Measurements from ENCODE around the gene KCNA2.

The KCNA2 gene

DNA sequence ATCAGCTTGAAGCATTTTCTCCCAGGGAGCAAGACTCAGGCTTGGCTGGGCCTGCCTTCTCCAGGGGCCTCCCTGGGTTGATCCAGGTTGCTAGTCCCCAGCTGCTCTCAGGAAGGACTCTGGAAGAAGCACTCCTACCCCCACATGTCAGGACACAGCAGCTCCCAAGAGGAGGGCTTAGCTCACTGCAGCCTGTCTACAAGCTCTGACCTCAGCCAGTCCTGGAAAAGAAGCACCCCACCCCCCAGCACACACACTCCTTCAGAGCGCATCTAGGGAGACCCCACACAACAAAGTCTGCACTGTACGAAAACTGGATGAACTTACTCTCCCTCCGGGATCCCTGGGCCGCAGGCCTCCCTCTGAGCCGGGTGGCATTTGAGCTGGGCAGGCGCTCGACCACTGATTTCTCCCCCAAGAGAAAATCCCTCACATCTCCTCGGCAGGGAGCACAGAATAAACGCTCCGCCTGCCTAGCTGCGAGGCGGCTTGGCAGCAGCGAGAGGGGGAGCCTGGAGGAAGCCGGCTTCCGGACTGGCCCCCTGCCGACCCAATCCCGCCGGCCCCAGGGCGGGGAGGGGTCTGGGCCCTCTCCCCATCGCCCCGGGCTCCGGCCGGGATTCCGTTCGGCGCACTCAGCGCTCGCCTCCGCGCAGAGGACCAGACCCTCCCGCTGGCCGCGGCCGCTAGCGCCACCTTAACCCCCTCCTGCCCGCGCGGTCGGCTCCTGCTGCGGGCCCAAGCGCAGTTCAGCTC, at the start of gene KCNA2:
Gene KCNA2, minus strand, starts transcription at position 458 of the 756 bp plus-strand sequence. CDS start 1,576 bp downstream, outside the sequence.
- DNase-seq, result no peak

GRCh38 chr1:110650609-110651008, 44.5 kb upstream of the KCNA2 start:
- no peak for DNase-seq

DNA sequence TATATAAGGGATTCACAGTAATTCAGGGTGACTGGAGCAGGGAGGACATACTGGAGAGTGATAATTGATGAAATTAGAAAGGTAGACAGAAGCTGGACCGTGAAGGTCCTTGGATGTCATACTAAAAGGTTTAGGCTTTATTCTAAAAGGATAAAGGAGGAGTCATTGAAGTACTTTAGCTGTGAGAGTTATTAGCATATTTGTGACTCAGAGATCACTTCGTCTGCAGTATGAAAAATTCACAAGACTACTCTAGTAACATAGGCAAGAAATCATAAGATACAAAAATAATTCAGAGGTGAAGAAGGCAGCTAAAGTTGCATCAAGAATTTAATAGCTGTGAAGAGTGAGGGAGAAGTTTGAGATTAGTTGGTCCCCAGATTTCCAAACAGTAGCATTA, 42.3 kb upstream of the KCNA2 start:
- DNase-seq, result no peak

DNA sequence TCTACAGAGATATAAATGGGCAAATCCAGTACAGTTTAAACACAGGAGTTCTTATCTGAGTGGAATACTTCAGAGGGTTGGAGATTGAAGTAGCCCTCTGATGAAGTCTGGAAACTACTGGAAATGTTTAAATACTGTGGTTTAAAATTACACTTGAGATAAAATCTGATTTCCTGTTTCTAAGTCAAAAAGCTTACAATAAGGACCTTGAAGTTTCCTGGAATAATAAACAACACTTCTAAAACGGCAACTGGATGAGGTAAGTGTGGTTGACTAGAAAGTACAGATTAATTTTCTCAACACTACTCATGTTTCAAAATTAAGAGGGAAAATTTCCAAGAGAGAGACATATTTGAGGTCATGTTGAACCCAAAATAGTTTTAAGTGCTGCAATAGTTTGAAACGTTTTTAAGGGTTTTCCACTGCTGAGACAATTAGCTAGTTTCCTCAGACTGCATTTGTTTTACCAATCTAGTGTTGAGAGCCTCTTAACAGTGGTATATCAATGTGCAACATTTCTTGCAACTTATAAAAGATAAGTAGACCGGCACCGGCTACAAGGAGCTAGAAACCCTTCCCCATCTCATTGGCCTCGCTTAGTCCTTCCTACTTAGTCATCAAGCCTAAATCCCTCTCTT, 41.2 kb upstream of the KCNA2 start:
- DNase-seq, result peak; percentile 17

DNA sequence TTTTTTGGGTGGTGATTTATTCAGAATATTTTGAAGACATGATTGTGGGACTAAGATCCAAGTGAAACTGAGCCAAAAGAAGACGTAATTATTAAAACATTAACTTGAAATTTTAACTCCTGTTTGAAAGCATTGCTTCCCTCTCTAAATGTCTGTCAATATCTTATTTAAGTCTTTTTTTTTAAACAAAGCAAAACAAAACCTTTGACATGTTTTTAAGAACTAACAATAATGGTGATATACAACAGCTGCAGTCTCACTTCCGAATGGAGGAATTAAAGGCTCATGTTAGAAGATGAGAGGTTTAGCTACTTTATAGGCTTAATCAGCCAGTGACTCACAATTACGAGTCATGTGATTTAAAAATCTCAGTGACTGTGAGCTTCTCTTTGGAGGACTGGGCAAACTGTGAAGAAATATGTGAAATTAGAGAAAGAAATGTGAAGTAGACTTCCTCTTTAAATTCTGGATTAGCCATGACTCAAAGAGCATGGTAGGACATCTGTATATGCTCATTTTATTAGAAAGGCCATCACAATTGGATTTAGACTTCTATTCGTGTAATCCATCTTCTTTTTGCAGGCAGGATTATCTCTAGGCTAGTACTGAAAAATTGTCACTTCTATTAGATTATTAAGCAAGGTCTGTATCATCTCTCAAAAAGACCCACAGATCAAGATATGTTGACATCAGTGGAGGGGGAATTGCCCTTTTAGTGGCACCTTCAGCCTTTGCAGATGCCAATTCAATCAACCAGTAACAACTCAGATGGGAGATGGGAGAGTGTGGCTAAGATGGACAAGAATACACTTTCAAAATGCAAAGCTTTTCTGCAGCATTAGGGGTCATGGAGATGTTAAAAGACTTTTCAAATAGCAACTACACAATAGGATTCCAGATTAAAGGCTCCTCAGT, 39.9 kb upstream of the KCNA2 start:
- DNase-seq, result no peak

- no peak for DNase-seq
Observed at GRCh38 chr1:110645211-110645610, 39.1 kb upstream of the KCNA2 start.

GRCh38 chr1:110643879-110644472, 37.8 kb upstream of the KCNA2 start:
- peak; percentile 38 for DNase-seq

DNA sequence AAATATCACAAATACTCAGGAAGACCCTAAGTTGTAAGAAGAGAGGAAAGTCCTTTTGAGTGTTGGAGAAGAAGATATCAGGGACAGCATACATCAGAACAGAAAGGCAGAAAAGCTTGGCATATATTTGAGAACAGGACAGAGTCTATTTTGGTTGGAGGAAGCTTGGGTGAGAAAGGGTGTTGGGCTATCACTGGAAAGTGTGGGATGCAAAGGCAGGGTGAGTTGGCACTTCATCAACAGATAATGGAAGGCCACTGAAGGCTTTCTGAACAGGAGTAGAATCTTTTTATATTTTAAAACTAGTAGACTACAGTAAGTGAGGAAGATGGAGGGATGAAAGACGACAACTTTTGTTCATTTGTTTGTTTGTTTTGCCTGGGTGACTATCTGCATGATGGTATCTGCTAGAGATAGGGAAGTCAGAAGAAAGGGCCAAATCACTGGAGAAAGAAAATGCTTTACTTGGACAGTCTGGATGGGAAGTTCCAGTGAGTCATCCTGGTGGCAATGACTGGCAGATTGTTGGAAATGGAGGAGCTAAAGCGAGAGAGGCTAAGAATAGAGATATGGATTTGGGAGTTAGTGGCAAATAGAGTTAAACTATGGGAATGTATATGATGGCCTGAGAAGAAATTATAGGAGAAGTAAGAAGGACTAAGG, 33.7 kb upstream of the KCNA2 start:
- no peak for DNase-seq

DNA sequence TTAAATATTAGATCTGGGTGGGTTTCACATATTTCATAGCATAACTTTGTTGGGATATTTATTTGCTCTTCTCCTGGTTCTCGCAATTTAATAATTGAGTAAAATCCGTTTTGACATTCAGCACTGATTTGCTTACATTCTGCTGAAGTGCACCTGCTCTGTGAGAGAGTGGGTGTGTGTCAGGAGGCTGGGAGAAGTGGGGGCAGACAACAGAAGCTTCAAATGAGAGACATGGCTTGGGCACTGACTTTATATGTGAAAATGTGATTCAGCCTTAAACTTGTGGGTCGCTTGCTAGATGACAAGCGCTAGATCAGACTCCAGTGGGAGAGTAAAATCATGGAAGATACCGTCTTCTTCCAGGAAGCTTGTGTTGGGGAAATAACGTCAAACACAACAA, 32.4 kb upstream of the KCNA2 start:
- no peak for DNase-seq

GRCh38 chr1:110638058-110638457, 31.9 kb upstream of the KCNA2 start:
- no peak for DNase-seq

DNA sequence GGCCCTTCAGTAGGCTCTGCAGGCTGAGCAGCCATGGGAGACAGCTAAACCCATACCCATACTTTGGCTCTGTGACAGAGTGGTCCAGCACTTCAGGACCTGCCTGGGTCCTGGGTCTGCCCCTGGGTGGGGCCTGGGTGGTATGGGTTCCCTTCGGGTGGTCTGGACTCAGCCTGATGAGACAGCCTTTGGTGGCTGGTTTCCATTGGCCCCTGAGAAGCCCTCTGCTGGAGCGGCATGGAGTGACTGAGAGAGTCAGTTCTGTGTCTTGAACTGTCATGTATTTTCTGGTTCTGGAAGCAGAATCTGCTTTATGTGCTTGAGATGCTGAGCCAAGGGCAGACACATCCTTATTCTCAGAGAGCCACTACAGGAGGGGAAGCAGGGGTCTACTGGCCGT, 31.3 kb upstream of the KCNA2 start:
- no peak for DNase-seq

DNA sequence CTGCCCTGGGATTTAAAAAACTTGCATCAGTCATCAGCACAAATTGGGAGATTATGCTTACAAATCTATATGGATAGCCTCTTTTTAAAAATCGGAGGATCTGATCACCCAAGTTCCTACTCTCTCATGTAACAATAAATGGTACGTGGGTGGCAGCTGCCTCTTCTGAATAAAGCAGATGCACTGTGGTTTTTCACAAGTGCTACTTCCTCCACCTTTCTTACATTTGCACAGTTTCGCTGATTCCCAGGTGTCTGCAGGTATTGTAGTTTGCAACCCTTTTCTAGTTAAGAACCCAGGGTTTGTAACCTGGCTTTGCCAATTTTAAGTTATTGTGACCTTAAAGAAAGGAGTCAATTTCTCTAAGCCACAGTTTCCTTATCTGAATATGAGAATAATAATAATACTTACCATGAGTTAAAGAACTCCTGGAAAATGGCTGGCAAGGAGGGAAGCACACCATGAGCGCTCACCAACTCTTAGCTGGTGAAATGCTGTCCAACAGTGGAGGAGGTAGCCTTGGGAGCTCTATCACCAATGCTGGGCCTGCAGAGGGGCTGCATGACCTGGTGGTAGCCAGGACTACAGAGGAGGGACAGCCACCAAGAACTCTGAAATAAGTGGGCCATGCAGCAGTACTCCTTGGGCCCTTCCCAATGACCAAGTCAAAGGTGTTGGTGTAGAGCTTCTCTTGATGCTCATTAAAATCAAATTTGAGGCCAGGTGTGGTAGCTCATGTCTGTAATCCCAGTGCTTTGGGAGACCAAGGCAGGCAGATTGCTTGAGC, 30.2 kb upstream of the KCNA2 start:
- no peak for DNase-seq

- DNase-seq, result no peak
Observed at GRCh38 chr1:110635434-110635833, 29.3 kb upstream of the KCNA2 start.

DNA sequence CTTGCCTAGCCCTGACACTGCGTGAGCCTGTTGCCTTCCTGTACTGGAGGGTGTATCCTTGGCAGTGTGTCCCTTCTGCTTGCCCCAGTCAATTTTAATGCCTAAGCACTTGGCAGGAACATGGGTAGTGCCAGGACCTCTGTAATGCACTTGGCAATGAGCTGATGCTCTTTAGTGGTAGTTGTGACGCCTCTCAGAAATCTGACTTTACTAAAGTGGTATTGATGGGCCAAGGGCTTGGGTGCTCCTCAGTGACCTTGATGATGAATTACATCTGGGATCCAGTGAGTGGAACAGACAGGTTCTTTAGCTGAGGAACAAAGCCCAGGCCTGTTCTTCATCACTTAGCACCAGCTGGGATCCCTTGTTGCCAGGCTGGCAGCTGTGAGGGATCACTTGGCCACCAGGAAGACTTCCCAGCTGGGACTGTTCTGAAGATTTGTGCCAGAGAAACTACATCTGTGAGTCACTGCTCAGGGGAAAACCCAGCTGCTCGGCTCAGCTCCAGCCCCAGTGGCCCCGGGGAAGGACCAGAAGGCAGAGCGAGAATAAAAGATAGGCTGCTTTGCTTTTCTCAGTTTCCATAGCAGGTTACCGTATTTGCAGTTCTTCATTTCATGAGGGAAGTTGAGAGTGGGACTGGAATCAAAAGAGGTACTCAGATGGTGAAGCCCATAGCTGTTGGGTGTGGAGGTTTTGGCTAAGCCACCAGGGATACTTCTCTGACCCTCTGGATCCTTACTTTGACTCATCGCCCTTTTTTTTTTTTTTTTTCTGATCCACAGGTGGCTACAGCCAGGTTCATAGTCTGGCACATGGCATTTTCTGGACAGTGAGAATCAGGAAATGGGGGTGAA, 28.5 kb upstream of the KCNA2 start:
- DNase-seq, result no peak

DNA sequence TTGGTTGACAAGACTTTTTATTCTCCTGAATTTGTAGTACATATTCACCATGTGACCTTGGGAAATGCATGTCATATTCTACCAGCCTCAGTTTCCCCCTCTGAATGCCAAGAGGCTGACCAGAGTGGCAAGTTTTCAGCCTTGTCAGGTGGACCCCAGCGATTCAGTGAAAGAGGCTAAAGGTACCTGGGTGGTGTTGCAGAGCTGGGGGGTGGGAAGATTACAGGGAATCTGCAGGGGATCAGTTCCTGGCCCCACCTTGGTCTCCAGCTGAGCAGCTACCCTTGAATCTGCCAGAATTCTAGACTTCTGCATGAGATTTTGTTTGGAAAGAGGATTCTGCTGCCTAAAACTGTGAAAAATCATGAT, 27.9 kb upstream of the KCNA2 start:
- DNase-seq, result no peak

GRCh38 chr1:110633646-110634030, 27.5 kb upstream of the KCNA2 start:
- DNase-seq, result no peak

- no peak for DNase-seq
Observed at GRCh38 chr1:110631836-110632620, 25.9 kb upstream of the KCNA2 start.

DNA sequence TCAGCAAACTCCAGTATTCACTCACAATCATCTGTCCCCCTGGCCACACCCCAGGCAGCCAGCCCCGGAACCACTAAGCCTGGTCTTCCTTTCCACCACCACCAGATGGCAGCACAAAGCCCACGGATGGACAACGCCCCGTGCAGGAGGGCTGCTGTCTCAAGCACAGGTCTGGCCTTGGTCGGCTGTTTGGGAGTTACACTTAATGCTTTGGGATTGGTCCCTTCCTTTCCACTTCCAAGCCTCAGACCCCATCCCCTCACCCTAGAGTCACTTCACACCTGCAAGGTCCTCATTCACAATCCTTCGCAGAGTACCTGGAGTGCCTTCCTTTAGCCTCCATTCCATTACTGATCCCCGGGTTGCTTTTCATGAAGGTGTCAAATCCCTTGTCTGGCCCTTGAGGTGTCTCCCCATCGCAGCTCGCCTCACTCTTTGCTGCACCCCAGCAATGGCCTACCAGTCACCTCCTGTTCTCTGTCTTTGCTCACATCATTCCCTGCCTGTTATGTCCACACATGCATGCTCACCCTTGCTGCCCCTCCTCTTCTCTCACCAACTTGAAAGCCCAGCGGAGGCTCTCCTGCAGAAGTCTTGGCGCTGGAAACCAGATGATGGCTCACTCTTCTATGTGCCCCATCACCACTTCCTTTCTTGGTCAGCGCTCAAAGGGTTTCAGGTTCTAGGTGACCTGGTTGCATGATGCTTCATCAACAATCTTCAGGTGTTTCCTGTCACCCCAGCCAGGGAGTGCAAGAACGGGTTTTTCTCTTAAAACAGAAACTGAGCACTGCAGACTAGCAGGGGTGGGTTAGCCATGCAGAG, 24.9 kb upstream of the KCNA2 start:
- peak; percentile 76 for DNase-seq
